Body of pancreas (tissue), 4 donors: ENCODE data around the gene MAPK8.

Experiments used
- CTCF ChIP-seq, 7 experiments: fragments of 450-650 bp in 4 of 7; fragments of 200-600 bp in 3 of 7; sonication (generic) in 3 of 7; IDR thresholded peaks; one replicate each; pipeline ENCODE4 v1.5.1; 2016 to 2019; ENCODE audit warnings: antibody characterized with exemption in 7 of 7
- POLR2A ChIP-seq, 3 donors: fragments of 450-650 bp; IDR thresholded peaks; one replicate each; pipeline ENCODE4 v1.6.1; 2016; ENCODE audit warnings: antibody characterized with exemption in 3 of 3, mild to moderate bottlenecking in 2 of 3

- no peak for TF ChIP-seq CTCF (IDR thresholded peaks at IDR 0.05)
- TF ChIP-seq POLR2A (IDR thresholded peaks at IDR 0.05) = no peak
Observed at GRCh38 chr10:48454302-48455054, 148.0 kb downstream of the MAPK8 start.
